WTC11 (cell line): ENCODE data around the gene OLFM2. TPM values are rescaled to one million over a fixed set of nuclear protein-coding genes. Genes with fewer than 3 reads are reported as not detected.

Experiments used
- ATAC-seq: fragments of 200-7000 bp; cut with Tn5 transposase; 2 replicates; pipeline ENCODE4 v1.10.0; 2021; ENCODE audit warnings: mild to moderate bottlenecking, moderate library complexity
- CTCF ChIA-PET: fragments of 300-600 bp; sonication (Branson Sonifier 250); formaldehyde crosslinking; loops from one replicate; lab custom pipeline; 2021; ENCODE audit warnings: antibody characterized with exemption; lab: Charles Lee
- POLR2A ChIA-PET: fragments of 350-600 bp; sonication (Branson Sonifier 250); formaldehyde crosslinking; loops from one replicate; lab custom pipeline; 2021; ENCODE audit warnings: antibody characterized with exemption; lab: Charles Lee
- DNase-seq: peaks from one replicate; pipeline ENCODE4 v3.0.0; 2021; ENCODE audit warnings: low spot score
- H3K27ac Mint-ChIP-seq: 2 replicates; pipeline ENCODE4 v1.8.0; 2021; ENCODE audit warnings: mixed read lengths
- H3K27me3 Mint-ChIP-seq: 2 replicates; pipeline ENCODE4 v1.8.0; 2021; ENCODE audit warnings: low read depth, mild to moderate bottlenecking, moderate library complexity, mixed read lengths
- H3K36me3 Mint-ChIP-seq: 2 replicates; pipeline ENCODE4 v1.8.0; 2021; ENCODE audit warnings: mixed read lengths
- H3K4me1 Mint-ChIP-seq: 2 replicates; pipeline ENCODE4 v1.8.0; 2022; ENCODE audit warnings: mixed read lengths
- H3K4me3 Mint-ChIP-seq: 2 replicates; pipeline ENCODE4 v1.8.0; 2021; ENCODE audit warnings: mild to moderate bottlenecking, moderate library complexity, mixed read lengths
- H3K9me3 Mint-ChIP-seq: 2 replicates; pipeline ENCODE4 v1.8.0; 2021; ENCODE audit warnings: mixed read lengths
- ATF1 ChIP-seq: sonication (generic); formaldehyde crosslinking; IDR thresholded peaks from 2 replicates; pipeline ENCODE4 v1.8.1; 2023; ENCODE audit warnings: mild to moderate bottlenecking, moderate library complexity, missing genetic modification reagents
- CREM ChIP-seq: sonication (generic); formaldehyde crosslinking; IDR thresholded peaks from 2 replicates; pipeline ENCODE4 v1.8.1; 2022; ENCODE audit warnings: mild to moderate bottlenecking, missing genetic modification reagents, moderate library complexity
- EMX1 ChIP-seq: fragments of 250-450 bp; sonication (Bioruptor Pico); IDR thresholded peaks from 2 replicates; pipeline ENCODE4 v1.8.0; 2021; ENCODE audit warnings: mild to moderate bottlenecking
- ETV6 ChIP-seq: sonication (generic); formaldehyde crosslinking; IDR thresholded peaks from 2 replicates; pipeline ENCODE4 v1.8.1; 2022; ENCODE audit warnings: mild to moderate bottlenecking, missing genetic modification reagents
- FOXK1 ChIP-seq: sonication (generic); formaldehyde crosslinking; IDR thresholded peaks from 2 replicates; pipeline ENCODE4 v1.8.0; 2022; ENCODE audit warnings: mild to moderate bottlenecking, moderate library complexity, missing genetic modification reagents
- GRHL2 ChIP-seq: fragments of 250-450 bp; sonication (Bioruptor Pico); IDR thresholded peaks from 2 replicates; pipeline ENCODE4 v1.8.0; 2022; ENCODE audit warnings: mild to moderate bottlenecking, moderate library complexity; ENCODE audit not compliant: insufficient replicate concordance, severe bottlenecking
- JAZF1 ChIP-seq: fragments of 250-450 bp; sonication (Bioruptor Pico); IDR thresholded peaks from 2 replicates; pipeline ENCODE4 v1.9.0; 2021; ENCODE audit warnings: moderate library complexity, mild to moderate bottlenecking, inconsistent platforms
- NFYB ChIP-seq: sonication (generic); formaldehyde crosslinking; conservative IDR thresholded peaks from 2 replicates; pipeline ENCODE4 v1.8.0; 2022; ENCODE audit warnings: low read depth, missing genetic modification reagents
- NR1H2 ChIP-seq: sonication (generic); formaldehyde crosslinking; IDR thresholded peaks from 2 replicates; pipeline ENCODE4 v1.9.0; 2021; ENCODE audit warnings: mild to moderate bottlenecking, moderate library complexity, missing genetic modification reagents
- SMAD3 ChIP-seq: sonication (generic); formaldehyde crosslinking; IDR thresholded peaks from 2 replicates; pipeline ENCODE4 v1.8.0; 2022; ENCODE audit warnings: missing genetic modification reagents, mild to moderate bottlenecking, borderline replicate concordance
- SOX15 ChIP-seq: fragments of 250-450 bp; sonication (Bioruptor Pico); IDR thresholded peaks from 2 replicates; pipeline ENCODE4 v1.9.0; 2021; ENCODE audit warnings: mild to moderate bottlenecking
- TEAD1 ChIP-seq: sonication (generic); formaldehyde crosslinking; IDR thresholded peaks from 2 replicates; pipeline ENCODE4 v1.8.0; 2022; ENCODE audit warnings: mild to moderate bottlenecking, missing genetic modification reagents
- total RNA-seq: library from RNA; stranded (reverse); gene quantifications from 3 replicates; pipeline ENCODE4 v1.2.3, GENCODE V29; 2021
- TF ChIP-seq, protein P1 (sequence below): sonication (generic); formaldehyde crosslinking; IDR thresholded peaks from 2 replicates; pipeline ENCODE4 v1.8.0; 2023; ENCODE audit warnings: missing genetic modification reagents
- TF ChIP-seq, protein P2 (sequence below): sonication (generic); formaldehyde crosslinking; IDR thresholded peaks from 2 replicates; pipeline ENCODE4 v1.8.1; 2022; ENCODE audit warnings: missing genetic modification reagents, borderline replicate concordance
- TF ChIP-seq, protein P3 (sequence below): sonication (generic); formaldehyde crosslinking; IDR thresholded peaks from 2 replicates; pipeline ENCODE4 v1.8.1; 2023; ENCODE audit warnings: mild to moderate bottlenecking, missing genetic modification reagents
- TF ChIP-seq, protein P4 (sequence below): fragments of 250-450 bp; sonication (Bioruptor Pico); IDR thresholded peaks from 2 replicates; pipeline ENCODE4 v1.9.0; 2021; ENCODE audit warnings: mild to moderate bottlenecking
- TF ChIP-seq, protein P5 (sequence below): fragments of 250-450 bp; sonication (Bioruptor Pico); IDR thresholded peaks from 2 replicates; pipeline ENCODE4 v2.1.2; 2022; ENCODE audit warnings: mild to moderate bottlenecking, moderate library complexity
- TF ChIP-seq, protein P6 (sequence below): sonication (generic); formaldehyde crosslinking; IDR thresholded peaks from 2 replicates; pipeline ENCODE4 v1.8.1; 2022; ENCODE audit warnings: low read depth, mild to moderate bottlenecking, moderate library complexity, missing genetic modification reagents, borderline replicate concordance
- TF ChIP-seq, protein P7 (sequence below): fragments of 250-450 bp; sonication (Bioruptor Pico); IDR thresholded peaks from 2 replicates; pipeline ENCODE4 v1.9.0; 2021; ENCODE audit warnings: mild to moderate bottlenecking, borderline replicate concordance
- TF ChIP-seq, protein P8 (sequence below): sonication (generic); formaldehyde crosslinking; IDR thresholded peaks from 2 replicates; pipeline ENCODE4 v1.8.0; 2022; ENCODE audit warnings: mild to moderate bottlenecking, missing genetic modification reagents
- TF ChIP-seq, protein P9 (sequence below): sonication (generic); formaldehyde crosslinking; IDR thresholded peaks from 2 replicates; pipeline ENCODE4 v1.8.1; 2022; ENCODE audit warnings: mild to moderate bottlenecking, moderate library complexity, missing genetic modification reagents

Gene OLFM2
- total RNA-seq, 1 experiment from 2014 or later, result 66.0 TPM

DNA sequence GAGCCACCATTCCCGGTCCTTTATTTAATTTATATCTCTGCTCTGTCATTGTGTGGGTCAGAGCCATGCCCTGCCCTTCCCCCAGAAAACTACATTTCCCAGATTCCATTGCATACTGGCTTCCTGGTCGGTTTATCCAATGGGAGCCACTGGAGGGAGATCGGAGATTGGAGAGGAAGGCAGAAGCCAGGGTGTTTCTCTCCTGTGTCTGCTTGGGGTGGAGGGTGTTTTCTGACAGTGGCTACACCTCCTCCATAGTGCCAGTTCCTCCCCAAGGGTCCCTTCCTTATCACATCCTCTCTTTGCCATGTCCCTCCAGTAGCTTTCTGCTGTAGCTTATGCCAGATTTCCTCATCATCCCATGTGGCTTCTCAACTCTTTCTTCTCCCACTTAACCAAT, 19.0 kb downstream of the OLFM2 start:
- DNase-seq (peak; percentile 47), ATAC-seq (peak; percentile 89)
- peaks cover 5% of the 10 kb centered on the region; the same call in 1 of the 2 replicates for H3K27me3 Mint-ChIP-seq
- POLR2A ChIA-PET, result no interaction called here
- CTCF ChIA-PET, result interaction anchor here (0.6 kb wide), 1 partner anchor 33 kb away, joined by 3 read pairs; no protein-coding TSS in a partner anchor
- TF ChIP-seq NFYB (CRISPR knock-in tag), result peak; percentile 63
- TF ChIP-seq, protein P1, sequence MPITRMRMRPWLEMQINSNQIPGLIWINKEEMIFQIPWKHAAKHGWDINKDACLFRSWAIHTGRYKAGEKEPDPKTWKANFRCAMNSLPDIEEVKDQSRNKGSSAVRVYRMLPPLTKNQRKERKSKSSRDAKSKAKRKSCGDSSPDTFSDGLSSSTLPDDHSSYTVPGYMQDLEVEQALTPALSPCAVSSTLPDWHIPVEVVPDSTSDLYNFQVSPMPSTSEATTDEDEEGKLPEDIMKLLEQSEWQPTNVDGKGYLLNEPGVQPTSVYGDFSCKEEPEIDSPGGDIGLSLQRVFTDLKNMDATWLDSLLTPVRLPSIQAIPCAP (CRISPR knock-in tag), result no peak
- H3K4me1 Mint-ChIP-seq, result peaks cover 16% of the 10 kb centered on the region
- H3K9me3 Mint-ChIP-seq, result no peaks in the 10 kb centered on the region
- peak overlapping the region; percentile 54 for H3K27ac Mint-ChIP-seq
- no peak overlapping the region for H3K4me3 Mint-ChIP-seq
- peaks cover 6% of the 10 kb centered on the region; the same call in 1 of the 2 replicates for H3K36me3 Mint-ChIP-seq

DNA sequence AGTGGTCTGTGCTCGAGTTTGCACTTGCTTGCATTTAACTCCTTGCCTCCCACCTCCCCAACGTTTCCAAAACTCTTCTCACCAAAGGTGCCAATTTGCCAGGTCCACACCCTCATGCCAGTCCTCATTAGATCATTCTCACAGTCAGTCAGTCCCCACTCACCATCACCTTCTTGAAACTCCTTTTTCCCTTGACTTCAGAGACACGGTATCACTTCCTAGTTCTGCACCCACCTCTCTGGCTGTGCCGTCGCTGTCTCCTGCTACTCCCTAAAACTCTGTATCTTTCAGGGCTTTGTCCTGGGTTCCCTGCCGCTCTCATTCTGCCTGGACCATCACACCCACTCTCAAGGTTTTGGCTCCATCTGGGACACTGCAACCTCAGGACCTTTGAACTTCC, 19.6 kb downstream of the OLFM2 start:
- H3K4me3 Mint-ChIP-seq, result no peak overlapping the region
- ATAC-seq (no peak), DNase-seq (no peak)
- H3K27me3 Mint-ChIP-seq, result peaks cover 5% of the 10 kb centered on the region; the same call in 1 of the 2 replicates
- ChIA-PET CTCF (no interaction called here), POLR2A (no interaction called here)
- H3K9me3 Mint-ChIP-seq, result no peaks in the 10 kb centered on the region
- H3K4me1 Mint-ChIP-seq, result peaks cover 16% of the 10 kb centered on the region
- peaks cover 1% of the 10 kb centered on the region; the same call in 1 of the 2 replicates for H3K36me3 Mint-ChIP-seq
- H3K27ac Mint-ChIP-seq, result peak overlapping the region; percentile 54
- TF ChIP-seq, protein P2, sequence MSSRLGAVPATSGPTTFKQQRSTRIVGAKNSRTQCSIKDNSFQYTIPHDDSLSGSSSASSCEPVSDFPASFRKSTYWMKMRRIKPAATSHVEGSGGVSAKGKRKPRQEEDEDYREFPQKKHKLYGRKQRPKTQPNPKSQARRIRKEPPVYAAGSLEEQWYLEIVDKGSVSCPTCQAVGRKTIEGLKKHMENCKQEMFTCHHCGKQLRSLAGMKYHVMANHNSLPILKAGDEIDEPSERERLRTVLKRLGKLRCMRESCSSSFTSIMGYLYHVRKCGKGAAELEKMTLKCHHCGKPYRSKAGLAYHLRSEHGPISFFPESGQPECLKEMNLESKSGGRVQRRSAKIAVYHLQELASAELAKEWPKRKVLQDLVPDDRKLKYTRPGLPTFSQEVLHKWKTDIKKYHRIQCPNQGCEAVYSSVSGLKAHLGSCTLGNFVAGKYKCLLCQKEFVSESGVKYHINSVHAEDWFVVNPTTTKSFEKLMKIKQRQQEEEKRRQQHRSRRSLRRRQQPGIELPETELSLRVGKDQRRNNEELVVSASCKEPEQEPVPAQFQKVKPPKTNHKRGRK (CRISPR knock-in tag), result no peak
- TF ChIP-seq SOX15 (CRISPR knock-in tag) (no peak), FOXK1 (CRISPR knock-in tag) (no peak), CREM (CRISPR knock-in tag) (no peak), JAZF1 (CRISPR knock-in tag) (no peak), EMX1 (no peak), TEAD1 (CRISPR knock-in tag) (no peak), NR1H2 (CRISPR knock-in tag) (no peak), GRHL2 (CRISPR knock-in tag) (no peak), ATF1 (CRISPR knock-in tag) (no peak), ETV6 (no peak), SMAD3 (CRISPR knock-in tag) (no peak)
- TF ChIP-seq, protein P3, sequence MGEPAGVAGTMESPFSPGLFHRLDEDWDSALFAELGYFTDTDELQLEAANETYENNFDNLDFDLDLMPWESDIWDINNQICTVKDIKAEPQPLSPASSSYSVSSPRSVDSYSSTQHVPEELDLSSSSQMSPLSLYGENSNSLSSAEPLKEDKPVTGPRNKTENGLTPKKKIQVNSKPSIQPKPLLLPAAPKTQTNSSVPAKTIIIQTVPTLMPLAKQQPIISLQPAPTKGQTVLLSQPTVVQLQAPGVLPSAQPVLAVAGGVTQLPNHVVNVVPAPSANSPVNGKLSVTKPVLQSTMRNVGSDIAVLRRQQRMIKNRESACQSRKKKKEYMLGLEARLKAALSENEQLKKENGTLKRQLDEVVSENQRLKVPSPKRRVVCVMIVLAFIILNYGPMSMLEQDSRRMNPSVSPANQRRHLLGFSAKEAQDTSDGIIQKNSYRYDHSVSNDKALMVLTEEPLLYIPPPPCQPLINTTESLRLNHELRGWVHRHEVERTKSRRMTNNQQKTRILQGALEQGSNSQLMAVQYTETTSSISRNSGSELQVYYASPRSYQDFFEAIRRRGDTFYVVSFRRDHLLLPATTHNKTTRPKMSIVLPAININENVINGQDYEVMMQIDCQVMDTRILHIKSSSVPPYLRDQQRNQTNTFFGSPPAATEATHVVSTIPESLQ (CRISPR knock-in tag), result no peak
- TF ChIP-seq, protein P4, sequence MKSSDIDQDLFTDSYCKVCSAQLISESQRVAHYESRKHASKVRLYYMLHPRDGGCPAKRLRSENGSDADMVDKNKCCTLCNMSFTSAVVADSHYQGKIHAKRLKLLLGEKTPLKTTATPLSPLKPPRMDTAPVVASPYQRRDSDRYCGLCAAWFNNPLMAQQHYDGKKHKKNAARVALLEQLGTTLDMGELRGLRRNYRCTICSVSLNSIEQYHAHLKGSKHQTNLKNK (CRISPR knock-in tag), result no peak
- TF ChIP-seq, protein P5, sequence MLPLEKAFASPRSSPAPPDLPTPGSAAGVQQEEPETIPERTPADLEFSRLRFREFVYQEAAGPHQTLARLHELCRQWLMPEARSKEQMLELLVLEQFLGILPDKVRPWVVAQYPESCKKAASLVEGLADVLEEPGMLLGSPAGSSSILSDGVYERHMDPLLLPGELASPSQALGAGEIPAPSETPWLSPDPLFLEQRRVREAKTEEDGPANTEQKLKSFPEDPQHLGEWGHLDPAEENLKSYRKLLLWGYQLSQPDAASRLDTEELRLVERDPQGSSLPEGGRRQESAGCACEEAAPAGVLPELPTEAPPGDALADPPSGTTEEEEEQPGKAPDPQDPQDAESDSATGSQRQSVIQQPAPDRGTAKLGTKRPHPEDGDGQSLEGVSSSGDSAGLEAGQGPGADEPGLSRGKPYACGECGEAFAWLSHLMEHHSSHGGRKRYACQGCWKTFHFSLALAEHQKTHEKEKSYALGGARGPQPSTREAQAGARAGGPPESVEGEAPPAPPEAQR, result no peak
- TF ChIP-seq, protein P6, sequence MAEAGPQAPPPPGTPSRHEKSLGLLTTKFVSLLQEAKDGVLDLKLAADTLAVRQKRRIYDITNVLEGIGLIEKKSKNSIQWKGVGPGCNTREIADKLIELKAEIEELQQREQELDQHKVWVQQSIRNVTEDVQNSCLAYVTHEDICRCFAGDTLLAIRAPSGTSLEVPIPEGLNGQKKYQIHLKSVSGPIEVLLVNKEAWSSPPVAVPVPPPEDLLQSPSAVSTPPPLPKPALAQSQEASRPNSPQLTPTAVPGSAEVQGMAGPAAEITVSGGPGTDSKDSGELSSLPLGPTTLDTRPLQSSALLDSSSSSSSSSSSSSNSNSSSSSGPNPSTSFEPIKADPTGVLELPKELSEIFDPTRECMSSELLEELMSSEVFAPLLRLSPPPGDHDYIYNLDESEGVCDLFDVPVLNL (CRISPR knock-in tag), result no peak
- TF ChIP-seq, protein P7, sequence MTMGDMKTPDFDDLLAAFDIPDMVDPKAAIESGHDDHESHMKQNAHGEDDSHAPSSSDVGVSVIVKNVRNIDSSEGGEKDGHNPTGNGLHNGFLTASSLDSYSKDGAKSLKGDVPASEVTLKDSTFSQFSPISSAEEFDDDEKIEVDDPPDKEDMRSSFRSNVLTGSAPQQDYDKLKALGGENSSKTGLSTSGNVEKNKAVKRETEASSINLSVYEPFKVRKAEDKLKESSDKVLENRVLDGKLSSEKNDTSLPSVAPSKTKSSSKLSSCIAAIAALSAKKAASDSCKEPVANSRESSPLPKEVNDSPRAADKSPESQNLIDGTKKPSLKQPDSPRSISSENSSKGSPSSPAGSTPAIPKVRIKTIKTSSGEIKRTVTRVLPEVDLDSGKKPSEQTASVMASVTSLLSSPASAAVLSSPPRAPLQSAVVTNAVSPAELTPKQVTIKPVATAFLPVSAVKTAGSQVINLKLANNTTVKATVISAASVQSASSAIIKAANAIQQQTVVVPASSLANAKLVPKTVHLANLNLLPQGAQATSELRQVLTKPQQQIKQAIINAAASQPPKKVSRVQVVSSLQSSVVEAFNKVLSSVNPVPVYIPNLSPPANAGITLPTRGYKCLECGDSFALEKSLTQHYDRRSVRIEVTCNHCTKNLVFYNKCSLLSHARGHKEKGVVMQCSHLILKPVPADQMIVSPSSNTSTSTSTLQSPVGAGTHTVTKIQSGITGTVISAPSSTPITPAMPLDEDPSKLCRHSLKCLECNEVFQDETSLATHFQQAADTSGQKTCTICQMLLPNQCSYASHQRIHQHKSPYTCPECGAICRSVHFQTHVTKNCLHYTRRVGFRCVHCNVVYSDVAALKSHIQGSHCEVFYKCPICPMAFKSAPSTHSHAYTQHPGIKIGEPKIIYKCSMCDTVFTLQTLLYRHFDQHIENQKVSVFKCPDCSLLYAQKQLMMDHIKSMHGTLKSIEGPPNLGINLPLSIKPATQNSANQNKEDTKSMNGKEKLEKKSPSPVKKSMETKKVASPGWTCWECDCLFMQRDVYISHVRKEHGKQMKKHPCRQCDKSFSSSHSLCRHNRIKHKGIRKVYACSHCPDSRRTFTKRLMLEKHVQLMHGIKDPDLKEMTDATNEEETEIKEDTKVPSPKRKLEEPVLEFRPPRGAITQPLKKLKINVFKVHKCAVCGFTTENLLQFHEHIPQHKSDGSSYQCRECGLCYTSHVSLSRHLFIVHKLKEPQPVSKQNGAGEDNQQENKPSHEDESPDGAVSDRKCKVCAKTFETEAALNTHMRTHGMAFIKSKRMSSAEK, result no peak
- TF ChIP-seq, protein P8, sequence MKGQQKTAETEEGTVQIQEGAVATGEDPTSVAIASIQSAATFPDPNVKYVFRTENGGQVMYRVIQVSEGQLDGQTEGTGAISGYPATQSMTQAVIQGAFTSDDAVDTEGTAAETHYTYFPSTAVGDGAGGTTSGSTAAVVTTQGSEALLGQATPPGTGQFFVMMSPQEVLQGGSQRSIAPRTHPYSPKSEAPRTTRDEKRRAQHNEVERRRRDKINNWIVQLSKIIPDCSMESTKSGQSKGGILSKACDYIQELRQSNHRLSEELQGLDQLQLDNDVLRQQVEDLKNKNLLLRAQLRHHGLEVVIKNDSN (CRISPR knock-in tag), result no peak
- TF ChIP-seq, protein P9, sequence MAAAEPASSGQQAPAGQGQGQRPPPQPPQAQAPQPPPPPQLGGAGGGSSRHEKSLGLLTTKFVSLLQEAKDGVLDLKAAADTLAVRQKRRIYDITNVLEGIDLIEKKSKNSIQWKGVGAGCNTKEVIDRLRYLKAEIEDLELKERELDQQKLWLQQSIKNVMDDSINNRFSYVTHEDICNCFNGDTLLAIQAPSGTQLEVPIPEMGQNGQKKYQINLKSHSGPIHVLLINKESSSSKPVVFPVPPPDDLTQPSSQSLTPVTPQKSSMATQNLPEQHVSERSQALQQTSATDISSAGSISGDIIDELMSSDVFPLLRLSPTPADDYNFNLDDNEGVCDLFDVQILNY (CRISPR knock-in tag), result no peak
